HL-60/S4 treated with retinoic acid at 250 ng/mL for 4 days and 3 days (cell line): ENCODE measurements around the gene ZBTB22.
"Not testable (repeated sequence)": the region's sequence is repeated elsewhere in the genome, so short reads cannot be mapped to it uniquely, and the experiment has no call there.

Source experiments
- in situ Hi-C: fragments of 300-500 bp; cut with MboI; formaldehyde crosslinking; loops from 2 replicates; pipeline ENCODE4 v1.7.0; 2022; ENCODE audit warnings: low sequenced_read_pairs

ZBTB22 gene

GRCh38 chr6:33317669-33318425, at the start of gene ZBTB22:
ZBTB22 (minus strand) TSS chr6:33317744; CDS start chr6:33316916, 828 bp downstream.
- in situ Hi-C loops: no loop called here

- in situ Hi-C loops: no loop called here
Measured at GRCh38 chr6:33367009-33367714, 49.6 kb upstream of the ZBTB22 start.

- in situ Hi-C loops: not testable (repeated sequence)
Measured at GRCh38 chr6:33365206-33365971, 47.8 kb upstream of the ZBTB22 start.

GRCh38 chr6:33364475-33365205, 47.1 kb upstream of the ZBTB22 start:
- in situ Hi-C loops: not testable (repeated sequence)

- in situ Hi-C loops: not testable (repeated sequence)
Measured at GRCh38 chr6:33363486-33363885, 45.9 kb upstream of the ZBTB22 start.

- in situ Hi-C loops: no loop called here
Measured at GRCh38 chr6:33359331-33359730, 41.8 kb upstream of the ZBTB22 start.

GRCh38 chr6:33357160-33357871, 39.8 kb upstream of the ZBTB22 start:
- in situ Hi-C loops: not testable (repeated sequence)

GRCh38 chr6:33356295-33356694, 38.8 kb upstream of the ZBTB22 start:
- in situ Hi-C loops: no loop called here

- in situ Hi-C loops: not testable (repeated sequence)
Measured at GRCh38 chr6:33355860-33356259, 38.3 kb upstream of the ZBTB22 start.

GRCh38 chr6:33347816-33348215, 30.3 kb upstream of the ZBTB22 start:
- in situ Hi-C loops: no loop called here

GRCh38 chr6:33346972-33347371, 29.4 kb upstream of the ZBTB22 start:
- in situ Hi-C loops: not testable (repeated sequence)

- in situ Hi-C loops: no loop called here
Measured at GRCh38 chr6:33344701-33345697, 27.5 kb upstream of the ZBTB22 start.

- in situ Hi-C loops: no loop called here
Measured at GRCh38 chr6:33343953-33344611, 26.5 kb upstream of the ZBTB22 start.

GRCh38 chr6:33343606-33343952, 26.0 kb upstream of the ZBTB22 start:
- in situ Hi-C loops: not testable (repeated sequence)

- in situ Hi-C loops: no loop called here
Measured at GRCh38 chr6:33339193-33339592, 21.6 kb upstream of the ZBTB22 start.

GRCh38 chr6:33336495-33336894, 19.0 kb upstream of the ZBTB22 start:
- in situ Hi-C loops: no loop called here

- in situ Hi-C loops: no loop called here
Measured at GRCh38 chr6:33335916-33336315, 18.4 kb upstream of the ZBTB22 start.

- in situ Hi-C loops: no loop called here
Measured at GRCh38 chr6:33333666-33334065, 16.1 kb upstream of the ZBTB22 start.

GRCh38 chr6:33330736-33331135, 13.2 kb upstream of the ZBTB22 start:
- in situ Hi-C loops: no loop called here
